ENCODE measurements around the gene KRT72.

DNA sequence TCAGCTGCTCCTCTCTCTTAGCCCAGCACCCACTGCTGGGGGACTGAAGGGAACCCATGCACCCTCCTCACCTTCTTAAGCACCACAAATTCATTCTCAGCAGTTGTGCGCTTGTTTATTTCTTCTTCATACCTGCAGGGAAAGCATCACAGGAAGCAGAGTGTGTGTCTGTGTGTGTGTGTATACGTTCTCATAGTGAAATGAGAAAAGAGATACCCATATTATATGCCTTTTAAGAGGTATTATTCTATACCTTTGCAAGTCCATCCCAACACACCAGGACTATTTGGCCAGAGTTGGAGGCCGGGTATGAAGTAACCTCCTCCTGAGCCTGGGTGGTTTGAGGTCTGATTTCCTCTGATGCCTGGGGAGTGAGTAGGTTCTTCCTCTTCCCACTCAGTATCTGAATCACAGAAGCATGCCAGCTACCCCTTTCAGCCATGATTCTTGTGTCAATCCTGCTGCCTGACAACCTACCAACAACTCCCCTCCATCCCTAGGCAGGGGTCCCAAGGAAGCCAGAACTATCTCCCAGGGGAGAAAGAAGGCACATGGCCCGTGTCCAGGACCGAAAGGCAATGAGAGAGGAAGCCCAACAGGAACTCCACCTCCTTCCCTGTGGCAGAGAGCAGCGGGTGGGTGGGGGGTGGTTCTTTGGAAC lies 14.1 kb upstream of the KRT72 start:
- TF ChIP-seq POLR2AphosphoS5 (IDR thresholded peaks at IDR 0.05): no peak
- TF ChIP-seq POLR2A (IDR thresholded peaks at IDR 0.05): no peak
- TF ChIP-seq, protein P1, sequence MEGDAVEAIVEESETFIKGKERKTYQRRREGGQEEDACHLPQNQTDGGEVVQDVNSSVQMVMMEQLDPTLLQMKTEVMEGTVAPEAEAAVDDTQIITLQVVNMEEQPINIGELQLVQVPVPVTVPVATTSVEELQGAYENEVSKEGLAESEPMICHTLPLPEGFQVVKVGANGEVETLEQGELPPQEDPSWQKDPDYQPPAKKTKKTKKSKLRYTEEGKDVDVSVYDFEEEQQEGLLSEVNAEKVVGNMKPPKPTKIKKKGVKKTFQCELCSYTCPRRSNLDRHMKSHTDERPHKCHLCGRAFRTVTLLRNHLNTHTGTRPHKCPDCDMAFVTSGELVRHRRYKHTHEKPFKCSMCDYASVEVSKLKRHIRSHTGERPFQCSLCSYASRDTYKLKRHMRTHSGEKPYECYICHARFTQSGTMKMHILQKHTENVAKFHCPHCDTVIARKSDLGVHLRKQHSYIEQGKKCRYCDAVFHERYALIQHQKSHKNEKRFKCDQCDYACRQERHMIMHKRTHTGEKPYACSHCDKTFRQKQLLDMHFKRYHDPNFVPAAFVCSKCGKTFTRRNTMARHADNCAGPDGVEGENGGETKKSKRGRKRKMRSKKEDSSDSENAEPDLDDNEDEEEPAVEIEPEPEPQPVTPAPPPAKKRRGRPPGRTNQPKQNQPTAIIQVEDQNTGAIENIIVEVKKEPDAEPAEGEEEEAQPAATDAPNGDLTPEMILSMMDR (IDR thresholded peaks at IDR 0.05 in 8 of 11, conservative IDR thresholded peaks at IDR 0.05 in 3 of 11): no peak

All from spleen (tissue), 7 donors.